Psoas muscle (tissue), 8 donors: ENCODE data around the gene PARM1. TPM values are rescaled to one million over a fixed set of nuclear protein-coding genes. Genes with fewer than 3 reads are reported as not detected.

Experiments
- ATAC-seq, 4 donors: fragments of 200-7000 bp; cut with Tn5 transposase; one replicate each; pipeline ENCODE4 v1.9.1; 2020; ENCODE audit warnings: moderate library complexity in 3 of 4, mild to moderate bottlenecking in 2 of 4
- DNase-seq, 2 donors: peaks; one replicate each; pipeline ENCODE4 v3.0.0-alpha.2; 2020
- H3K27ac ChIP-seq: fragments of 200-600 bp; one replicate; pipeline ENCODE4 v1.8.0; 2022
- H3K27me3 ChIP-seq, 3 donors: fragments of 200-600 bp in 1 of 3; one replicate each; pipeline versions ENCODE4 v1.6.1 to v1.8.0; 2013 to 2022; ENCODE audit warnings: low read length in 2 of 3, mild to moderate bottlenecking in 2 of 3, moderate library complexity in 1 of 3; ENCODE audit not compliant: insufficient read depth in 3 of 3
- H3K36me3 ChIP-seq, 2 donors: fragments of 200-600 bp in 1 of 2; one replicate each; pipeline versions ENCODE4 v1.6.1 to v1.8.0; 2013 to 2022; ENCODE audit warnings: low read depth in 1 of 2, mild to moderate bottlenecking in 1 of 2, moderate library complexity in 1 of 2; ENCODE audit not compliant: insufficient read depth in 1 of 2
- H3K4me1 ChIP-seq: fragments of 200-600 bp; one replicate; pipeline ENCODE4 v1.8.0; 2022
- H3K4me3 ChIP-seq: fragments of 200-600 bp; one replicate; pipeline ENCODE4 v1.8.0; 2022; ENCODE audit warnings: mild to moderate bottlenecking
- H3K9me3 ChIP-seq: fragments of 200-600 bp; one replicate; pipeline ENCODE4 v1.8.0; 2022
- WGBS, 3 donors: extraction: QIAGEN DNeasy Blood & Tissue Kit; methylation state at CpG; one replicate each; pipeline versions ENCODE4 v1.1.6 to v1.1.7; 2013; 5-methylcytosine and 5-hydroxymethylcytosine counted together
- intact Hi-C, 2 donors: fragments of 100-400 bp; cut with DNase I; formaldehyde crosslinking; loops; one replicate each; pipeline versions ENCODE4 v1.11.0 to v1.14.2; 2022
- long read RNA-seq, 2 donors: library from polyadenylated mRNA; unstranded; transcript quantifications; one replicate each; pipeline ENCODE4 v2.0.0, GENCODE V29; 2021
- polyA plus RNA-seq, 3 donors: library from polyadenylated mRNA; stranded (reverse); fragments of 200-250 nt; gene quantifications; one replicate each; pipeline ENCODE4 v1.2.3, GENCODE V29; 2013
- total RNA-seq, 4 donors: library from RNA; stranded (reverse); fragmentation: NEBNext Ultra II Directional in 2 of 4; extraction: Animal tissue kit (Norgen Biotek cat#: 25700) in 2 of 4; gene quantifications; one replicate each; pipeline versions ENCODE4 v1.2.1 to v1.2.4, GENCODE V29; 2021 to 2023
- TF ChIP-seq, protein P1 (sequence below): fragments of 200-600 bp; IDR thresholded peaks from one replicate; pipeline ENCODE4 v1.8.0; 2022; ENCODE audit warnings: antibody characterized with exemption
- donor health status: healthy with polysubstance abuse.
- donor health status: DM: no; HTN: no; CAD: no; lungs with moderate emphysema.
- donor health status: Bipolar disorder and iron deficiency.
- donor health status: healthy.
- donor health status: DM: yes; HTN: yes; CAD: no.
- donor health status: DM: no; HTN: no; CAD: no.
- donor health status: DM: no; HTN: no; CAD: no.
- donor health status: DM: yes; HTN: yes; CAD: no.

The PARM1 gene, protein sequence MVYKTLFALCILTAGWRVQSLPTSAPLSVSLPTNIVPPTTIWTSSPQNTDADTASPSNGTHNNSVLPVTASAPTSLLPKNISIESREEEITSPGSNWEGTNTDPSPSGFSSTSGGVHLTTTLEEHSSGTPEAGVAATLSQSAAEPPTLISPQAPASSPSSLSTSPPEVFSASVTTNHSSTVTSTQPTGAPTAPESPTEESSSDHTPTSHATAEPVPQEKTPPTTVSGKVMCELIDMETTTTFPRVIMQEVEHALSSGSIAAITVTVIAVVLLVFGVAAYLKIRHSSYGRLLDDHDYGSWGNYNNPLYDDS
- 10 to 100 TPM in 3 of 4 donors, 1 to 10 TPM in 1; 5.2 to 14.5 (median 13.1) TPM for total RNA-seq
- 1 to 10 TPM; 1.3 to 3.6 (median 2.5) TPM for polyA plus RNA-seq
- long read RNA-seq, donor 1, full-length matches to known transcripts, result 8 of 14 reads
- long read RNA-seq, donor 1, partial matches to known transcripts, result 1 of 14 reads
- long read RNA-seq, donor 1, other reads (novel, unspliced or antisense), result 5 of 14 reads
- long read RNA-seq, donor 2, full-length matches to known transcripts, result 5 of 8 reads
- long read RNA-seq, donor 2, partial matches to known transcripts, result 0 of 8 reads
- long read RNA-seq, donor 2, other reads (novel, unspliced or antisense), result 3 of 8 reads

DNA sequence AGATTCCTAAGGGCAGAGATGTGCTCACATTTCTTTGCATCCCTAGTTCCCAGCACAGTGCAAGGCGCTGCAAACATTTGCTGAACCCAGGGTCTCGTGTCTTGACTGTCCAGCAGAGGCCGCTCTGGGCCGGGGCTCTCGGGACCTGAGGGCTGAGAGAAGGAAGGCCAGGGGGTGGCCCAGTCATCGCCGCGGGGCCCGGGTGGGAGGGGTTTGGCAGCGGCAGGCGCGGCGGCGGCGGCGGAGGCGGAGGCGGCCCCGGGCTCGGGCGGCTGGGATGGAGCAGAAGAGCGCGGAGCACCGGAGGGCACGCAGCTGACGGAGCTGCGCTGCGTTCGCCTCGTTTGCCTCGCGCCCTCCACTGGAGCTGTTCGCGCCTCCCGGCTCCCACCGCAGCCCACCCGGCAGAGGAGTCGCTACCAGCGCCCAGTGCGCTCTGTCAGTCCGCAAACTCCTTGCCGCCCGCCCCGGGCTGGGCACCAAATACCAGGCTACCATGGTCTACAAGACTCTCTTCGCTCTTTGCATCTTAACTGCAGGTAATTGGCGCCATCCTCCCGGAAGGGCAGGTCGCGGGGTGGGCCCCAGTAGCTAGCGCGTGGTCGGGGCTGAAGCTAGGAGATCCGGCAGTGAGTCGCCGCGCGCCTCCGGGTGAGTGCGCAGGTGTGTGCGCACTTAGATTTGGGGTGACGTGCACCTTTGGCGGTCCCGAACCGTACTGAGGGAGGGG, at the start of gene PARM1:
TSS of gene PARM1 (plus strand) at position 285 of the 730 bp plus-strand sequence. CDS start at position 497, 212 bp downstream.
- Histone ChIP-seq H3K27me3 (no peaks in the 10 kb centered on the region), H3K27ac (peak within 1 kb of the TSS; percentile 74), H3K9me3 (no peaks in the 10 kb centered on the region), H3K4me3 (peak within 1 kb of the TSS; percentile 84), H3K4me1 (peaks cover 5% of the 10 kb centered on the region), H3K36me3 (no peaks in the 10 kb centered on the region)
- 0 to 1% (median 1%) methylated on average over 43 to 64 of the region's 64 CpGs for WGBS, 3 donors
- ATAC-seq (peak; percentile 97 to 99 (median 98)), DNase-seq (peak; percentile 90 to 95)
- intact Hi-C loops, result loop anchor here (1.0 to 10.0 kb wide), 4 partner anchors 79 to 542 kb away; no protein-coding TSS in a partner anchor
- TF ChIP-seq, protein P1, sequence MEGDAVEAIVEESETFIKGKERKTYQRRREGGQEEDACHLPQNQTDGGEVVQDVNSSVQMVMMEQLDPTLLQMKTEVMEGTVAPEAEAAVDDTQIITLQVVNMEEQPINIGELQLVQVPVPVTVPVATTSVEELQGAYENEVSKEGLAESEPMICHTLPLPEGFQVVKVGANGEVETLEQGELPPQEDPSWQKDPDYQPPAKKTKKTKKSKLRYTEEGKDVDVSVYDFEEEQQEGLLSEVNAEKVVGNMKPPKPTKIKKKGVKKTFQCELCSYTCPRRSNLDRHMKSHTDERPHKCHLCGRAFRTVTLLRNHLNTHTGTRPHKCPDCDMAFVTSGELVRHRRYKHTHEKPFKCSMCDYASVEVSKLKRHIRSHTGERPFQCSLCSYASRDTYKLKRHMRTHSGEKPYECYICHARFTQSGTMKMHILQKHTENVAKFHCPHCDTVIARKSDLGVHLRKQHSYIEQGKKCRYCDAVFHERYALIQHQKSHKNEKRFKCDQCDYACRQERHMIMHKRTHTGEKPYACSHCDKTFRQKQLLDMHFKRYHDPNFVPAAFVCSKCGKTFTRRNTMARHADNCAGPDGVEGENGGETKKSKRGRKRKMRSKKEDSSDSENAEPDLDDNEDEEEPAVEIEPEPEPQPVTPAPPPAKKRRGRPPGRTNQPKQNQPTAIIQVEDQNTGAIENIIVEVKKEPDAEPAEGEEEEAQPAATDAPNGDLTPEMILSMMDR, result peak; percentile 73

DNA sequence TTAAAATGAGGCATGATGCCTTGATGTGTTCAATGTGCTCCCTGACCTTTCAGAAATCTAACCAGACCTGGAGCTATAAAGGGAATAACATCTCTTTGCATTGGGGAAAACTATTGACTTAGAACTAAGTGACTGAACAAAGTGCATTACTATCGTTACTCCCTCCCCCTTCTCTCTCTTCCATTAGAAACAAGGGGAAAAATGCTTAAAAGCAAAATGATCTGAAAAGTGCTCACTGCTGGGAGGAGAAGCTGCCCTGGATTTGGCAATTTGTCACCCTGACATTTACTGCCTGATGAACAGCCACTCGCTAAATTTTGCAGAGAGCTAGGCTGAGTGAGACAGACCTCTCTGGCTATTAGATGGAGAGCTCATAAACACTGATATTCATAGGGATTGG, 48.6 kb upstream of the PARM1 start:
- DNase-seq (no peak), ATAC-seq (no peak)
- Histone ChIP-seq H3K4me1 (no peaks in the 10 kb centered on the region), H3K27me3 (no peaks in the 10 kb centered on the region), H3K9me3 (no peaks in the 10 kb centered on the region), H3K27ac (no peak overlapping the region), H3K36me3 (no peaks in the 10 kb centered on the region), H3K4me3 (no peak overlapping the region)
- TF ChIP-seq, protein P1, result no peak
- 15 to 28% (median 20%) methylated on average over 2 of the region's 2 CpGs for WGBS, 3 donors
- intact Hi-C loops, result no loop called here

DNA sequence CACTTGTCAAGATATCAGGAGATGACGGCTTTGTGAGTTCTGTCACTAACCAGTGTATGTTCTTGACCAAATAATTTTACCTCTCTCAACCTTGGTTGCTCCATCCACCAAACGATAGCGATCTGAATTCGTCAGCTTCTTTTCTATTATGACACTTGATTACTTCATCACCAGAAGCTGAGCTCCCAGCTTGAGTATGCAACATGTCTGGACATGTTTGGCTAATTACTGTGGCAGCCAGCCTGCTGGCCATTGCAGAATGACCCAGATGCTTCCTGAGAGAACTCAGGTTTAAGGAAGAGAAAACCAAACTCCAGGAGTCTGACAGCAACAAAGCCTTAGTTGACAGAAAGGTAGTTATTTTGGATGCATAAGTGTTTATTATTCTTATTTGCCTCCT, 46.4 kb upstream of the PARM1 start:
- DNase-seq, result no peak
- 76 to 88% (median 82%) methylated on average over 4 of the region's 4 CpGs for WGBS, 3 donors
- TF ChIP-seq, protein P1, result no peak

DNA sequence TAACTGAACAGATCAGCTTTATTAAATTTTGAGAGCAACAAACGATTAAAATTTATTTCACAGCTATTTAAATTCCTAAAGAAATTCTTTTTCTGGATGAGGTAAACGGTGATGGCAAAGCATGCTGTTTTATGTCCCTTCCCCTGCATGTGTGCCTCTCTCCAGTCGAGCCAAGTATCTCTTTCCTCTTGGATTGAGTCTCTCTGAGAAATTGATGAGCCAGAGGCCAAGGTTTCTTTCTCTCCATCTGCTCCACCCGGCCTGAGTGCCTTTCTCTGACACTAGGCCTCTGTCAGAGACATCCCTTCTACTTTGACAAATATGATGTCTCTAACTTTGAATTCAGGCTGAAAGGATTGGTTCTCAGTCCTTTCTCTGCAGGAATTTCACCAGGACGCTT, 42.6 kb upstream of the PARM1 start:
- no peak overlapping the region for H3K27ac ChIP-seq
- H3K36me3 ChIP-seq, result no peaks in the 10 kb centered on the region
- 30 to 46% (median 34%) methylated on average over 5 of the region's 5 CpGs for WGBS, 3 donors
- H3K4me1 ChIP-seq, result no peaks in the 10 kb centered on the region
- TF ChIP-seq, protein P1, result no peak
- intact Hi-C loops, result no loop called here
- H3K4me3 ChIP-seq, result no peak overlapping the region
- no peak for ATAC-seq
- H3K27me3 ChIP-seq, result no peaks in the 10 kb centered on the region
- DNase-seq, result no peak
- H3K9me3 ChIP-seq, result no peaks in the 10 kb centered on the region

More for the DNA sequence above, 46.4 kb upstream of the PARM1 start:
- H3K4me3 ChIP-seq, result no peak overlapping the region
- no peaks in the 10 kb centered on the region for H3K4me1 ChIP-seq
- H3K27ac ChIP-seq, result no peak overlapping the region
- H3K36me3 ChIP-seq, result no peaks in the 10 kb centered on the region
- no peaks in the 10 kb centered on the region for H3K9me3 ChIP-seq
- no peak for ATAC-seq
- intact Hi-C loops, result no loop called here
- H3K27me3 ChIP-seq, result no peaks in the 10 kb centered on the region
